ENCODE measurements around the gene HCFC1R1. TPM values are rescaled to one million over a fixed set of nuclear protein-coding genes. Genes with fewer than 3 reads are reported as not detected.
A peak's percentile ranks its signal among the peaks of the same experiment; 100 is the strongest.

The HCFC1R1 gene
- total RNA-seq, 1 donor from 2014 or later, result 2.6 TPM

DNA sequence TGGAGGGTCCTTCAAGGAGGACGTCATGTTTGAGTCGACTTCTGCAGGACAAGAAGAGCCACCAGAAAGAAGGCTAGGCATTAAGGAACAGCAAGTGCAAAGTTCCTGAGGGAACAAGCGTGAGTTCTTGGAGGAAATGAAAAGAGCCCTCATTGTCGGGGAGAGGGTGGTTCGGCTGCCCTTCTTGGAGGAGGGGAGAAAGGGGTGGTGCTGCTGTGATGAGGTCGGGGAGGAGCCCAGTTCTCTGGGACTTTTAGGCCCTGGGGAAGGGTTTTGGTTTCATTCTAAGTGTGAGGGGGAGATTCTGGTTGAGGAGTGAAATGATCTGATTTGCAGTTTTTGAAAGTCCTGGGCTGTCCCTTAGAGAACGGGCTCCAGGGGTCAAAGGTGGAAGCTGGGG lies 8.9 kb upstream of the HCFC1R1 start:
- DNase-seq, result no peak

DNA sequence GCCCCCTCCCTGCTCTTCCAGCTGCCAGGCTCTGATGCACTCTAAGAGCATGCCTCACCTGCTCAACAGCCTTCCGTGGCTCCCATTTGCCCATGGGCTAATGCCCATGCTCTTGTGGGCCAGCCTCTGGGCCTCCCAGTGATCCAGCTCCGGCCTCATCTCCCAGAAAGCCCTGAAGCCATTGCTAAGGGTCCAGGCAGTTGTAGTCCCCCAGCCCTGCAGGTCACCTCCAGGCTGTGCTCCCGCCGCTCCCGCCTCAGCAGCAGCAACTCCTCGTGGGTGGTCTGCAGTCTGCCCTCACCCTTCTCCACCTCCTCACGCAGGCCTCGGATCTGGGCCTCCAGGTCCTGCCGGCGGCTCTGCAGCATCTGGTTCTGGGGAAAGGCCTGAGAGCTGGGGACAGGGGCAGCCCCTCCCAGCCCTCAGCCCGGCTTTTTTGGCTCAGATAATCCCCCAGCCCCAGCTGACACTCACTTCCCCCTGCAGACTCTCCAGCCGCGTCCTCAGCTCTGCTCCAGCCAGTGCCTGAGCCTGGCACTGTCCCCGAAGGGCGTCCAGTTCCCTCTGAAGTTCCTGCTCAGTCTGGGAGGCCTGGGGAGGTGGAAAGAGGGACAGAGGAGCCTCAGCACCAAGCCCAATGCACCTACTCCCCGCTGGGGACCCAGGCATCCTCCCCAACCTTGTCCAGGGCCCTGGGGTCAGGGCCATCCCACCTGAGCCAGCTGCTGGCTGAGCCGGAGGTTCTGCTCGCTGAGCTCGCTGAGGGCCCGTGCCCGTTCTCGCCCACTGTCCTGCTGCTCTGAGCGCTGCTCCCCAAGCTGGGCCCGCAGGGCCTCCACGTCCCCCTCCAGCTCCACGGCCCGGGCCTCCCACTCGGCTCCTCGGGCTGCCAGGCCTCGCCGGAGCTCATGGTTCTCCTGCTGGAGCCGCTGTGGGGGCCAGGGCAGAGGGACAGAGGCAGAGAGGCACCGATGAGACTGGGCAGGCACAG lies 6.8 kb upstream of the HCFC1R1 start:
- no peak for DNase-seq

DNA sequence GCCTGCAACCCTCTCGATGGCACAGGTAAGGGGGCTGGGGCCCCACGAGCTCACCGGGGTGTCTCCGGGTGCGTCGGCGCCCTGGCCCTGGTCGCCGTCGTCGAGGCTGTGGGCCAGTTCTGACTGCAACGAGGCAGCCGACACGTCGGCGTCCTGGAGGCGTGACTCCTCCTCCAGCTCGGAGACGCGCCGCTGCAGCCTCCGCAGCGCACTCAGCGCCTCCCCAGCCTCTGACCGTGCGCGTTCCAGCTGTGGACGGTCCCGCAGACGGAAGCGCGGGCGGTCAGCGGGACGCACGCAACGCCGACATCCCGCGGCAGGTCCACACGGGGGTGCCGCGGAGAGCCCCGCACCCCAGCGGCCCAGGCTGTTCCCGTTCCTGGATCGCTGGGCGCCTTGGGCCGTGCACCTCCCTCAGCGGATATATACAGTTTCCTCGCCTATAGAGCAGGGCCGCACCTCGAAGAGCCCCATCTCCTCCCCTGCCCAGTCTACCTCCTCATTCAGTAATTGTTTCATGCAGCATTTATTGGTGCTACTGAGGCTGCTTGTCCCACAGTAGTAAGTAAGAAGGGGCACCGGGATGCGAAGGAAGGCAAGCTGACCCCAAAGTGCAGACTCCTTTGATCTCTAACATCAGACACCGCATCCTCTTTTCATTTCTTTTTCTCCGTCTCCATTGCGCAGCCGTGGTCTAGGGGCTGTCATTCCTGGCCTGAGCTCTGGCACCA lies 5.9 kb upstream of the HCFC1R1 start:
- peak; percentile 35 for DNase-seq

DNA sequence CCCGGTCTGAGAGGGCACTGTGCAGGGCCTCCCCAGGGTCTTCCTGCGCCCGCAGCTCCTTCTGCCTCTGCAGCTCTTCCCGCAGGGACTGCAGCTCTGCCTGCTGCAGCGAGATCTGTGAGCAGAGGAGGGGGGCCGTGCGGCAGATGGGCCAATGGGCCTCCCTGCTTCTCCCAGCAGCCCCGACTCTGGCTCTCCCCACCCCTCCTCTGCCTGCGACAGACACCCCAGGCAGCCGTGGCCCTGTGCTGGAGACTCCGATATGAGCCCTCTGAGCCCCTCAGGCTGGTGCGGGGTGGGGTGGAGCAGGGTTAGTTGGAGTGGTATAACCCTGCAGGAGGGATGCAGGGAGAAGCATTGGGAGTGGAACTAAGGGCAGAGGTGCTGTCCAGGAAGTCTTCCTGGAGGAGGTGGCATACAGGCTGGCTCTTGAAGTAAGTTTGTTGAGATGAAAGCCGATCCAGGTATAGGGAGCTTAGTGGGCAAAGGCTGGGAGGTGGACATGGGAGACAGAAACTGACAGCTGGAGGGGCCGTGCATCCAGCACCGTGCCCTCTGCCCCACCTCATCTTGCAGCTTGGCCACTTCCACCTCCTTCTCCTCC lies 5.1 kb upstream of the HCFC1R1 start:
- no peak for DNase-seq

DNA sequence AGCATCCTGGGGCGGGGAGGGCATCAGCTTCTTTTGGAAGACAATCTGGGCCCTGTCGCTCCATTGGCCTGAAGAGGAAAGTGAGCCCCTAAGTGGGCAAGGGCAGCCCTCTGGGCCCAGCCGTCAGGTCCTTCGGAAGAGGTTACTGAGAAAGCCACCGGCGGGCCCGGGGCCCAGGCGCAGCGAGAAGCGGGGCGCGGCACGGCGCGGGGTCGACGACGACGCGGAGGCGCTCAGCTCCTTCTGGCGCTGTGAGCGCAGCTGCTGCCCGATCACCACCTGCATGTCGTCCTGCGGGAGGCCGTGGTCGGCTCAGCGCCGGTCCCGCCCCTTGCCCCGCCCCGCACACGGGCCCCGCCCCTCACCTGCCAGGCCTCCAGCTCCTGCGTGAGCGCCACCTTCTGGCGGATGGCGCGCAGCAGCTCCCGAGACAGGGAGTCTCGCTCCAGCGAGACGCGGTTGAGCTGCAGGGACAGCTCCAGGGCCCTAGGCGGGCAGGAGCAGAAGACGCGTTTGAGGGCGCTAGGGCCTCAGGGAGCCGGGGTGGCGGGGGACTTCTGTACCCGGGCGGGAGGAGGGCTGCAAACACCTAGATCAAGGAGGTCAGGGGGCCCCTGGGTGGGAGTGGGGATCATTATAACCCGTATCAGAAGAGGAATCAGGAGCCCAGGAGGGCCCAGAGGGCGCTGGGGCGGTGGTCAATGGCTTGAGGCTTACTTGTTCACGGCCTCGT lies 4.4 kb upstream of the HCFC1R1 start:
- DNase-seq, result peak; percentile 87

DNA sequence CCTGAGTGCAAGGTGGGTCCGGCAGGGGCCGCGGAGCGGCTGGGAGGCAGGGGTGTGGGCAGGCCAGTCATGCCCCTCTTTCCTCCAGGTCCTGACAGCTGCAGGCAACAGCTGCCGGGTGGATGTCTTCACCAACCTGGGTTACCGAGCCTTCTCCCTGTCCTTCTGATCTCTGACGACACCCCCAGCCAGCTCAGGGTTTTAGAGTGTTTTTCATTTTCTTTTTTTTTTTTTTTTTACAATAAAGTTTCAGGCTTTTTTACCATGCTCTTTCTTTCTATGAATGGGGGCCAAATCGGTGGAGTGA lies 3.7 kb upstream of the HCFC1R1 start:
- DNase-seq, result no peak

DNA sequence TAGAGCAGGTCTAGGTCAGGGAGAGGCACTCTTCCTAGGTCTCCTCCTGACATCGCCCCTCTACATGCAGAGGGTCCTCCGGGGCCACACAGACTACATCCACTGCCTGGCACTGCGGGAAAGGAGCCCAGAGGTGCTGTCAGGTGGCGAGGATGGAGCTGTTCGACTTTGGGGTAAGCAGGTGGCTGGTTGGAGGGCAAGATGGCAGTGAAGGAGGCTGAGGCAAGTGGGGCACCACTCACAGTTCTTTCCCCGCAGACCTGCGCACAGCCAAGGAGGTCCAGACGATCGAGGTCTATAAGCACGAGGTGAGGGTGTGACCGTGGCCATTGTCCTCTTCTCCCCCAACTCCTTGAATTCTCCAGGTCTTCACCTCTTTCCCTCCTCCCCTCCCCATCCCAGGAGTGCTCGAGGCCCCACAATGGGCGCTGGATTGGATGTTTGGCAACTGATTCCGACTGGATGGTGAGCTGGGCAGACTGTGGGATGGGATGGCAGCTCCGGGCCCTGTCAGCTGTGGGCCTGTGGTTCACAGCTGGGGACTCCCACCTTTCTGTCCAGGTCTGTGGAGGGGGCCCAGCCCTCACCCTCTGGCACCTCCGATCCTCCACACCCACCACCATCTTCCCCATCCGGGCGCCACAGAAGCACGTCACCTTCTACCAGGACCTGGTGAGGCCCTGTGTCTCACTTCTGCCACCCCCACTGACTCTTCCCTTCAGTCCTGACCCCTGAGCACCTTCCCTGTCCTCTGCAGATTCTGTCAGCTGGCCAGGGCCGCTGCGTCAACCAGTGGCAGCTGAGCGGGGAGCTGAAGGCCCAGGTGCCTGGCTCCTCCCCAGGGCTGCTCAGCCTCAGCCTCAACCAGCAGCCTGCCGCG lies 3.1 kb upstream of the HCFC1R1 start:
- DNase-seq, result no peak

DNA sequence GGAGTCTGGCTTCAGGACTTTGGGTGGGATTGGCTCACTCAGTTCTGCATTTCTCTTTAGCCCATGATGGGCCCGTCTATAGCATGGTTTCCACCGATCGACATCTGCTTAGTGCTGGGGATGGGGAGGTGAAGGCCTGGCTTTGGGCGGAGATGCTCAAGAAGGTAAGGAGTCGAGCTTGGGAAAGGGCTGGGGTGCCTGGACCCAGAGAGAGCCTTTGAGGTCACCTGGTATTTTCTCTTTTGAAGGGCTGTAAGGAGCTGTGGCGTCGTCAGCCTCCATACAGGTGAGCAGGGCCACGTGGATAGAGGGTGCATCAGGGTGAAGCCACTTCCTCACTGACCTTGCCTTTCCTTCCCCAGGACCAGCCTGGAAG lies 2.2 kb upstream of the HCFC1R1 start:
- no peak for DNase-seq

DNA sequence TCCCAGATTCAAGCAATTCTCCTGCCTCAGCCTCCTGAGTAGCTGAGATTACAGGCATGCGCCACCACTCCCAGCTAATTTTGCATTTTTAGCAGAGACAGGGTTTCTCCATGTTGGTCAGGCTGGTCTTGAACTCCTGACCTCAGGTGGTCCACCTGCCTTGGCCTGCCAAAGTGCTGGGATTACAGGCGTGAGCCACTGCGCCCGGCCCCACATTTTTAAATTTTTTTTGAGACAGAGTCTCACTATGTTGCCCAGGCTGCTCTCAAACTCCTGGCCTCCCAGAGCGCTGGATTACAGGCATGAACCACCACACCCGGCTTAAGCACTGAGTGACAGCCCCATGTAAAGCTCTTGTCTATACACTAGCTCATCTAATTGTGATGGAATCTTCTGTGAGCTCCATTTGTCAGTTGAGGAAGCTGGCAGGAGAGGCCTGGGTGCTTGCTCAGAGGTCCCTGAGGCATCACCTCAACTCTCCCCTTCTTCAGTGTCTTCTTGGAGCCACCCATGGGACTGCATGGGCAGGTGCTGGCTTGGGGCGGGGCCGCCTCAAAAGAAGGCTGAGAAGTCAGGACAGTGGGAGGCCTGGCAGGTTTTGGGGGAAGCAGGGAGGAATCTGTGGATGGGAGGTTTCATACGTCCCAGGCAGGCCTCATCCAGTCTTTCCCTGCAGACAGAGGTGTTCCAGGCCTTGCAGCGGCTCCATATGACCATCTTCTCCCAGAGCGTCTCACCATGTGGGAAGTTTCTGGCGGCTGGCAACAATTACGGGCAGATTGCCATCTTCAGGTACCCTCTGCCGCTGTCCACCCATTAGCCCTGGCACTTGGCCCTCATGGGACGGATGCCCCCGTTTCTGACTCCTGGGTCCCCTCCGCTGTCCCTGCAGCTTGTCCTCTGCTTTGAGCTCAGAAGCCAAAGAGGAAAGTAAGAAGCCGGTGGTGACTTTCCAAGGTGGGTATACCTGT lies 1.6 kb upstream of the HCFC1R1 start:
- DNase-seq, result no peak

DNA sequence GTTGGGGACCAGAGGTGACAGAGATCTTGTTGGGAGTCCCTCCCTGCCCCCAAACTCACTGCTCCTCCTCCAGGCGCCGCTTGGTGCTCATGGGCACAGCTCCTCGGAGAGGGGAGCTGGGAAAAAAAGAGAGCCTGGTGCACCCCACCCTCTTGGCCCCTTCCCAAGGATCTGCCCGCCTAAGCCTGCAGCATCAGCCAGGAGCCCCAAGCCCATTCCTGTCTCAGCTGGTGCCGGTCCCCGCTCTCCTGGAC lies 400 bp downstream of the HCFC1R1 start:
- no peak for DNase-seq

DNA sequence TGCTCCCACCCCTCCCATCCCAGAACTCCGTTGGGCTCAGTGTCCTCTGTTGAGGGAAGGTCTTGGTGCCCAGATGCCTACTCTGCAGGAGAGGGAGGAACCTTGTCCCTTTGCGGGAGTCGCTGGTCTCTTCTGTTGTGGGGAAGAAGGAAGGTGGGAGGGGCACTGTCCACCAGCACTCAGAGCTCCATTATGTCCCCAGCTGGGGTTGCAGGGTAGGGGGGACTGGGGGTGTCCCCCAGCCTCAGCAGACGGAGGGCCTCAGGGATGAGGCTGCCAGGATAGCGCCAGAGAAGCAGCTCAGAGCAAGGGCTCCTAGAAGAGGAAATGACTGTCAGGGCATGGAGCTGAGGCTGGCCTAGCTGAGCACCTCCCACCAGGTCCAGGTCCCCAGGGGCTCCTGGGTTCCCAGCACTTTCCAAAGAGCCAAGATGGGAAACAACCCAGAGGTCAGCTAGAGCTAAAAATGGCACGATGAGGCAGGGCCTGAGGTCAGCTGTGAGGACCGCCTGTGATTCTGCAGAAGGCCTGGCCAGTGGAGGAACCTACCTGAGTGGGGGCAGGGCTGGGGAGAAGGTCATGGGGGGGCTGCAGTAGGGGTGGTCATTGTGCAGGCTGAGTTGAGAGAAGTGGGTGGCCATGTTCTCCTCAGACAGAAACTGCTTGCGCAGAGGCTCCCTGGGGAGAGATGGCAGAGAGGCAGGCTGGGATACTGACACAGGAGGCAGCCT lies 893 bp downstream of the HCFC1R1 start:
- peak; percentile 46 for DNase-seq

DNA sequence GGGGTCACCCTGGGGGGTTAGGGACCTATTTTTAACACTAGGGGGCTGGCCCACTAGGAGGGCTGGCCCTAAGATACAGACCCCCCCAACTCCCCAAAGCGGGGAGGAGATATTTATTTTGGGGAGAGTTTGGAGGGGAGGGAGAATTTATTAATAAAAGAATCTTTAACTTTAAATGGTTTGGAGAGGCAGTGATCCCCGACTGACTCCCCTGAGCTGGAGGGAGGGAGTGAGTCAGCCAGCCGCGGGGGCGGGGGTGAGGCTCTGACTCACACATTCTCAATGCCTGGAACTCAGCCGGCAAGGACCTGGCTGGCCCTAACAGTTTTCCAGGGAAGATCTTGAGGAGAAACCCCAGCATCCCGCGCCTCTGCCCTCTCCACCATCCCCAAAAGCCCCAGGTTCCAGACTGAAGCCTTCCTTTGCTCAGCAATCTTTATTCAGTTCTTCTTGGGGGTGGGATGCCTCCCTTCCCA lies 1.5 kb downstream of the HCFC1R1 start:
- DNase-seq, result peak; percentile 95

DNA sequence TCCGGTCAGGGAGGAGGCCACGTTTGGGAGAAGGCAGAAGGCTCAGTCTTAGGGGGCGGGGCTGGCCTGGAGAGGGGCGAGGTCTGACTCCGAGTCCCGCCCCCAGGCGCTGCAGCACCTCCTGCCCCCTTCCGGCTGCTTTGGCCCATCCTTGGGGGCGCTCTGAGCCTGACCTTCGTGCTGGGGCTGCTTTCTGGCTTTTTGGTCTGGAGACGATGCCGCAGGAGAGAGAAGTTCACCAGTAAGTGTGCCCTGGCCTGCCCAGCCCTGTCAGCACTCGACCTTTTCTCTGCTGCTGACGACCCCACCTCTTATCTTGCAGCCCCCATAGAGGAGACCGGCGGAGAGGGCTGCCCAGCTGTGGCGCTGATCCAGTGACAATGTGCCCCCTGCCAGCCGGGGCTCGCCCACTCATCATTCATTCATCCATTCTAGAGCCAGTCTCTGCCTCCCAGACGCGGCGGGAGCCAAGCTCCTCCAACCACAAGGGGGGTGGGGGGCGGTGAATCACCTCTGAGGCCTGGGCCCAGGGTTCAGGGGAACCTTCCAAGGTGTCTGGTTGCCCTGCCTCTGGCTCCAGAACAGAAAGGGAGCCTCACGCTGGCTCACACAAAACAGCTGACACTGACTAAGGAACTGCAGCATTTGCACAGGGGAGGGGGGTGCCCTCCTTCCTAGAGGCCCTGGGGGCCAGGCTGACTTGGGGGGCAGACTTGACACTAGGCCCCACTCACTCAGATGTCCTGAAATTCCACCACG lies 2.1 kb downstream of the HCFC1R1 start:
- DNase-seq, result peak; percentile 74

DNA sequence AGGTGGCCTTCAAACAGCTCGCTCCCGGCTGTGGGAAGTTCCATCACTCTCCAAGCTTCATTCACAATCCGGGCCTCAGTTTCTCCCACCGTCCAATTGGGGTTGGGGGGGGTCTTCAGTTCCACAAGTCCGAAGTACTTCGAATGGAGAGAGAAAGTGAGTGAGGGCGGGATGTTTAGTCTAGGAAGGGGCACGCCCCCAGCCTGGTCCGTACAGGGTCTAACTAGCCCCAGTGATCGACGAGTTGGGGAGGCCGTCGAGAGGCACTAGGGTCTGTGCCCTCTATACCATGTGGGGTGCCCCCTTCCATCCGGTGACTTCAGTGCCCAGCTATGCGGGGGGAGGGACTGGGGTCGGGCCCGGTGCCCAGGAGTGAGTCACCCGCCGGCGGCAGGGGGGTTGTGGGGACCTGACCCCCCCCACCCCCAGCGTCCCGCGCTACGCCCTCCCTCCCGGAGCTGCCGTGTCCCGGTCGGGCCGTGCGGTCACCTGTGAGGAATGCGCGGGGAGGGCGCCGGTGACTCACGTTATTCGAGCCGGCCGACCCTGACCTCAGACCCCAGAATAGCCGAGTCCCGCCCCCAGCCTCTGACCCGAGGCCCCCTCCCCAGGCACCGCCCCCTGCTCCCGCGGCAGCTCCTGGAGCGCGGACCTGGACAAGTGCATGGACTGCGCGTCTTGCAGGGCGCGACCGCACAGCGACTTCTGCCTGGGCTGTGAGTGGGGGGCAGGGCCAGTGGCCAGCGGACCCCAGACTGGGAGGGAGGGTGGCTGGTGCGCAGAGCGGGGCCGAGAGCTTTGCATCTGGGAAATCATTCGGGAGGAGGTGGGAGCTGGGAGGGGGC lies 2.9 kb downstream of the HCFC1R1 start:
- DNase-seq, result peak; percentile 91

DNA sequence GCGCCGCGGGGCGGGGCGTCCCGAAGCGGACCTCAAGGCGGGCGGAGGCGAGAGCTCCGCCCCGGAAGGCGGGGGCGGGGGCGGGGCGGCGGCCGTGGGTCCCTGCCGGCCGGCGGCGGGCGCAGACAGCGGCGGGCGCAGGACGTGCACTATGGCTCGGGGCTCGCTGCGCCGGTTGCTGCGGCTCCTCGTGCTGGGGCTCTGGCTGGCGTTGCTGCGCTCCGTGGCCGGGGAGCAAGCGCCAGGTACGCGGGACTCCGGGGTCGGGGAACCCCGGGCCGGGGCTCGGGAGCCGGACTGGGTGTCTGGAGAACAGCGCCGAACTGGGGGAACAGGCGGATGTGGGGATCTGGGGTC lies 3.5 kb downstream of the HCFC1R1 start, which contains the start of gene TNFRSF12A:
Gene TNFRSF12A, plus strand, starts transcription at position 122 of the 357 bp plus-strand sequence. Its CDS starts 30 bp downstream, at position 152.
- peak; percentile 84 for DNase-seq

DNA sequence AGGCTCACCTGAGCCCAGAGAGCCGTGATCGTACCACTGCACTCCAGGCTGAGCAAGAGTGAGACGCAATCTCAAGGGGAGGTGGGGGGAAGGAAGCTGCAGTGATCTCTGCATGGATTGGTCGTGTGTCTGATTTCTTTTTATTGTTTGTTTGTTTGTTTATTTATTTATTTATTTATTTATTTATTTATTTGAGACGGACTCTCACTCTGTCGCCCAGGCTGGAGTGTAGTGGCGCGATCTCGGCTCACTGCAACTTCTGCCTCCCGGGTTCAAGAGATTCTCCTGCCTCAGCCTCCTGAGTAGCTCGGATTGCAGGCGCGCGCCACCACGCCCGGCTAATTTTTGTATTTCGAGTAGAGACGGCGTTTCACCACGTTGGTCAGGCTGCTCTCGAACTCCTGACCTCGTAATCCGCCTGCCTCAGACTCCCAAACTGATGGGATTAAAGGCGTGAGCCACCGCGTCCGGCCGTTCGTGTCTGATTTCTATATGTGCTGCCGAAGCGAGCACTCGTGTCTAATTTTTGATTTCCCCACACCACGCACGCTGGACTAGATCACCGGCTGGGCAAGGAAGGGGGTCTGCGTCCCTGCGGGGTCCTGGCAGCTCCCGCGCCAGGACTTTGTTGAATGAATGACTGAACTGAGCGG lies 4.0 kb downstream of the HCFC1R1 start:
- no peak for DNase-seq

DNA sequence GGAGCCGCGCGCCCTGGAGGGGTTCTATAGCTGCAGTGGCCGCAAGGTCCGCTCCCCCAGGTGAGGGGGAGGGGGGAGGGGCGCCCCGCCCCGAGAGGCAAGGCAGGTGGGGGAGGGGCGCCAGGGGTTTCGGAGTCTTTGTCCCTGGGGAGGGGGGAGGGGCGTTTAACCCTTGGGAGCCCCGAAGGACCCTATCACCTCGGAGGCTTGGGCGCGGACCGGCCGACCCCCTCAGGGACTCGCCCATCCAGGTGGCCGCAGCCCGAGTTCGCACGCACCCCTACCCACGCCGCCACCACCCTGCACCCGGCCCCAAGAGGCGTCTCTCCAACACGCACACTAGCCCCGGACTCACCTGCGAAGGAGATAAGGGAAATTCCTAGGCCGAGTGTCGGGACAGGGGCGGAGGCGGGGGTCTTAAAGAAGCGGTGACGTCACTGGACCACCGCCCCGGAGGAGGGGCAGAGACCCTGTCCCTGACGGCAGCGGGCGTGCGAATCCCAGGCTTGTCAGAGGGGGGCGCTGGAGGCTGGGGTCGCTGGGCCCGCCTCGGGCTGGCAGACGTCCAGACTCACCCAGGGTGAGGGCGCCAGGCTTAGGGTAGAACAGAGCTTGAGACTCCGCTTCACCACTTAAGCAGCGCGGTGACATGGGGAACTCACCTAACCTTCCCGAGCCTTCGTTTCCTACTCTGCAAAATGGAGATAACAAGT lies 5.8 kb downstream of the HCFC1R1 start, which contains the start of gene CLDN6:
Gene CLDN6, minus strand, starts transcription at position 390 of the 713 bp plus-strand sequence. CDS start 2,162 bp downstream, outside the sequence.
- peak; percentile 40 for DNase-seq

All from dermis blood vessel endothelial cell (primary cell).